IPS-11a (cell line): ENCODE data around the gene AKAP12.
"Not testable (repeated sequence)": the region's sequence is repeated elsewhere in the genome, so short reads cannot be mapped to it uniquely, and the experiment has no call there.

Experiments
- H3K4me3 ChIP-seq: one replicate; pipeline ENCODE4 v1.5.1; 2013; ENCODE audit warnings: low read depth, low read length, control low read depth

AKAP12 gene

GRCh38 chr6:151338651-151339200 lies 99.0 kb downstream of the AKAP12 start:
- no peak overlapping the region for H3K4me3 ChIP-seq

GRCh38 chr6:151339369-151339768 lies 99.6 kb downstream of the AKAP12 start:
- no peak overlapping the region for H3K4me3 ChIP-seq

GRCh38 chr6:151340219-151340978 lies 100.6 kb downstream of the AKAP12 start:
- no peak overlapping the region for H3K4me3 ChIP-seq

GRCh38 chr6:151341476-151342195 lies 101.9 kb downstream of the AKAP12 start:
- H3K4me3 ChIP-seq: no peak overlapping the region

GRCh38 chr6:151342750-151343149 lies 103.0 kb downstream of the AKAP12 start:
- H3K4me3 ChIP-seq: not testable (repeated sequence)

GRCh38 chr6:151349651-151350270 lies 110.0 kb downstream of the AKAP12 start:
- no peak overlapping the region for H3K4me3 ChIP-seq

GRCh38 chr6:151350442-151351145 lies 110.8 kb downstream of the AKAP12 start:
- H3K4me3 ChIP-seq: no peak overlapping the region

GRCh38 chr6:151351146-151351700 lies 111.5 kb downstream of the AKAP12 start:
- no peak overlapping the region for H3K4me3 ChIP-seq

- H3K4me3 ChIP-seq: no peak overlapping the region
These were observed 112.0 kb downstream of the AKAP12 start for GRCh38 chr6:151351731-151352130.

GRCh38 chr6:151352410-151353396 lies 112.9 kb downstream of the AKAP12 start:
- H3K4me3 ChIP-seq: no peak overlapping the region

GRCh38 chr6:151353795-151354194 lies 114.0 kb downstream of the AKAP12 start:
- no peak overlapping the region for H3K4me3 ChIP-seq

- not testable (repeated sequence) for H3K4me3 ChIP-seq
These were observed 117.2 kb downstream of the AKAP12 start for GRCh38 chr6:151356983-151357382.

- no peak overlapping the region for H3K4me3 ChIP-seq
These were observed 118.1 kb downstream of the AKAP12 start for GRCh38 chr6:151357758-151358436.

- no peak overlapping the region for H3K4me3 ChIP-seq
These were observed 118.7 kb downstream of the AKAP12 start for GRCh38 chr6:151358475-151358874.

- no peak overlapping the region for H3K4me3 ChIP-seq
These were observed 119.7 kb downstream of the AKAP12 start for GRCh38 chr6:151359486-151359885.

GRCh38 chr6:151365233-151365632 lies 125.5 kb downstream of the AKAP12 start:
- H3K4me3 ChIP-seq: no peak overlapping the region

GRCh38 chr6:151370509-151371078 lies 130.8 kb downstream of the AKAP12 start:
- H3K4me3 ChIP-seq: no peak overlapping the region

GRCh38 chr6:151372164-151372563 lies 132.4 kb downstream of the AKAP12 start:
- H3K4me3 ChIP-seq: no peak overlapping the region
